B cell (primary cell): Measurements from ENCODE around the gene TENT5C. TPM values are rescaled to one million over a fixed set of nuclear protein-coding genes. Genes with fewer than 3 reads are reported as not detected.

ENCODE experiments used
- ATAC-seq: fragments of 200-7000 bp; cut with Tn5 transposase; one replicate; pipeline ENCODE4 v1.10.0; 2021; ENCODE audit warnings: low read depth, mild to moderate bottlenecking, moderate number of reproducible peaks, moderate library complexity
- CTCF ChIA-PET: fragments of 350-600 bp; sonication (Branson Sonifier 250); formaldehyde crosslinking; loops from one replicate; lab custom pipeline; 2021; ENCODE audit warnings: antibody characterized with exemption, inconsistent platforms; lab: Charles Lee
- POLR2A ChIA-PET: fragments of 350-600 bp; sonication (Branson Sonifier 250); formaldehyde crosslinking; loops from one replicate; lab custom pipeline; 2021; ENCODE audit warnings: antibody characterized with exemption; lab: Charles Lee
- DNase-seq: peaks from one replicate; pipeline ENCODE4 v3.0.0; 2013
- H2AFZ ChIP-seq: 2 replicates; pipeline ENCODE4 v1.6.1; 2012; ENCODE audit warnings: mild to moderate bottlenecking, low read depth, low read length; ENCODE audit not compliant: insufficient read depth, poor library complexity, severe bottlenecking
- H3K27ac ChIP-seq, 2 donors: 1 replicate in 1 of 2; 2 replicates in 1 of 2; pipeline ENCODE4 v1.5.1; 2012 to 2013; ENCODE audit warnings: low read length in 2 of 2, mild to moderate bottlenecking in 2 of 2, moderate library complexity in 1 of 2
- H3K27me3 ChIP-seq, 4 experiments: fragments of 200-600 bp in 1 of 4; sonication (generic) in 1 of 4; replicated peaks in 1 of 4; 1 replicate in 2 of 4; 2 replicates in 2 of 4; pipeline versions ENCODE4 v1.6.1 to v1.7.0; 2013 to 2016; ENCODE audit warnings: low read length in 3 of 4, mild to moderate bottlenecking in 2 of 4, mixed read lengths in 1 of 4, moderate library complexity in 1 of 4; ENCODE audit not compliant: insufficient read depth in 4 of 4, control insufficient read depth in 3 of 4; ENCODE audit errors: control extremely low read depth in 1 of 4
- H3K36me3 ChIP-seq, 2 experiments: replicated peaks in 1 of 2; 1 replicate in 1 of 2; 2 replicates in 1 of 2; pipeline versions ENCODE4 v1.6.1 to v1.7.1; 2013; ENCODE audit warnings: low read length in 1 of 2; ENCODE audit not compliant: insufficient read depth in 2 of 2, control insufficient read depth in 1 of 2; ENCODE audit errors: control extremely low read depth in 1 of 2, extremely low read depth in 1 of 2
- H3K4me1 ChIP-seq, 2 donors: fragments of 200-600 bp in 1 of 2; sonication (generic) in 1 of 2; 1 replicate in 1 of 2; 2 replicates in 1 of 2; pipeline versions ENCODE4 v1.5.1 to v1.6.1; 2013 to 2017; ENCODE audit warnings: low read length in 2 of 2; ENCODE audit not compliant: control insufficient read depth in 2 of 2, insufficient read depth in 2 of 2
- H3K4me2 ChIP-seq: replicated peaks from 2 replicates; pipeline ENCODE3; 2012; ENCODE audit warnings: mild to moderate bottlenecking, low read depth, low read length; ENCODE audit not compliant: poor library complexity, severe bottlenecking
- H3K4me3 ChIP-seq, 5 experiments: fragments of 200-600 bp in 1 of 5; sonication (generic) in 1 of 5; 1 replicate in 3 of 5; 2 replicates in 2 of 5; pipeline versions ENCODE4 v1.5.1 to v1.7.0; 2011 to 2016; ENCODE audit warnings: low read length in 4 of 5, mild to moderate bottlenecking in 4 of 5, low read depth in 2 of 5, control low read depth in 1 of 5, moderate library complexity in 1 of 5; ENCODE audit not compliant: insufficient read depth in 1 of 5; ENCODE audit errors: control extremely low read depth in 1 of 5, extremely low read depth in 1 of 5
- H3K79me2 ChIP-seq: fragments of 200-600 bp; sonication (generic); one replicate; pipeline ENCODE4 v1.6.0; 2016; ENCODE audit warnings: low read length; ENCODE audit not compliant: control insufficient read depth, insufficient read depth
- H3K9ac ChIP-seq: fragments of 200-600 bp; sonication (generic); 2 replicates; pipeline ENCODE4 v1.6.1; 2017; ENCODE audit warnings: mild to moderate bottlenecking, low read length, moderate library complexity
- H3K9me3 ChIP-seq, 3 donors: one replicate each; pipeline versions ENCODE4 v1.6.1 to v1.7.1; 2013; ENCODE audit warnings: low read length in 2 of 3; ENCODE audit not compliant: control insufficient read depth in 2 of 3, insufficient read depth in 1 of 3; ENCODE audit errors: control extremely low read depth in 1 of 3
- H4K20me1 ChIP-seq: 2 replicates; pipeline ENCODE4 v1.6.0; 2012; ENCODE audit warnings: mild to moderate bottlenecking, low read length; ENCODE audit not compliant: insufficient read depth, control insufficient read depth, poor library complexity, severe bottlenecking
- H3K27ac Mint-ChIP-seq: one replicate; pipeline ENCODE4 v1.8.0; 2021; ENCODE audit warnings: mixed read lengths
- H3K27me3 Mint-ChIP-seq: one replicate; pipeline ENCODE4 v1.8.0; 2021; ENCODE audit warnings: mixed read lengths
- H3K4me1 Mint-ChIP-seq: one replicate; pipeline ENCODE4 v1.8.0; 2021; ENCODE audit warnings: mixed read lengths
- H3K4me3 Mint-ChIP-seq: one replicate; pipeline ENCODE4 v1.8.0; 2021; ENCODE audit warnings: mixed read lengths
- H3K9me3 Mint-ChIP-seq: one replicate; pipeline ENCODE4 v1.8.0; 2022; ENCODE audit warnings: mixed read lengths; ENCODE audit not compliant: insufficient read depth
- CTCF ChIP-seq: fragments of 200-600 bp; IDR thresholded peaks from one replicate; pipeline ENCODE4 v1.8.0; 2022; ENCODE audit warnings: antibody characterized with exemption, mild to moderate bottlenecking
- EZH2 ChIP-seq: IDR thresholded peaks from 2 replicates; pipeline ENCODE4 v1.6.1; 2012; ENCODE audit warnings: borderline replicate concordance, low read depth, mild to moderate bottlenecking, moderate library complexity, low read length; ENCODE audit not compliant: insufficient read depth, poor library complexity, severe bottlenecking
- WGBS: methylation state at CpG from one replicate; pipeline ENCODE4 v1.1.5; 2013; ENCODE audit warnings: missing lambda C conversion rate; ENCODE audit not compliant: insufficient coverage; 5-methylcytosine and 5-hydroxymethylcytosine counted together
- intact Hi-C: fragments of 100-400 bp; cut with micrococcal nuclease; formaldehyde crosslinking; loops from one replicate; pipeline ENCODE4 v1.10.0; 2022
- polyA plus RNA-seq: library from polyadenylated mRNA; depleted of rRNA; stranded (reverse); fragments of >200 nt; gene quantifications from 2 replicates; pipeline ENCODE4 v1.2.3, GENCODE V29; 2012
- total RNA-seq, 2 donors: library from RNA; stranded (reverse); fragments of 120-200 nt in 1 of 2; gene quantifications; 1 replicate in 1 of 2; 2 replicates in 1 of 2; pipeline versions ENCODE4 v1.2.3 to v1.2.4, GENCODE V29; 2013 to 2022

Gene TENT5C
- total and polyA plus RNA-seq, 2 donors (not counting 1 experiment from before 2014, with no cell fraction given) = 65.4 to 112 TPM

GRCh38 chr1:117641536-117641935, 35.7 kb downstream of the TENT5C start:
- intact Hi-C loops = no loop called here
- no peak for TF ChIP-seq CTCF
- TF ChIP-seq EZH2 = no peak
- no peaks in the 10 kb centered on the region for H3K36me3 ChIP-seq
- POLR2A ChIA-PET = interaction anchor here (0.5 kb wide), 1 partner anchor 25 kb away, joined by 4 read pairs; no protein-coding TSS in a partner anchor
- CTCF ChIA-PET = interaction anchor here (1.1 to 6.5 kb wide), 4 partner anchors 9 to 33 kb away, joined by 3 to 38 read pairs (median 3); no protein-coding TSS in a partner anchor
- H3K9ac ChIP-seq = no peak overlapping the region
- Mint-ChIP-seq H3K4me3 (no peak overlapping the region), H3K27me3 (no peaks in the 10 kb centered on the region), H3K9me3 (no peaks in the 10 kb centered on the region), H3K4me1 (peaks cover 28% of the 10 kb centered on the region), H3K27ac (no peak overlapping the region)
- no peak for ATAC-seq
- H3K27me3 ChIP-seq = no peaks in the 10 kb centered on the region
- no peak overlapping the region for H2AFZ ChIP-seq
- DNase-seq = no peak
- H3K9me3 ChIP-seq = no peaks in the 10 kb centered on the region
- no peak overlapping the region for H3K4me3 ChIP-seq
- H3K4me2 ChIP-seq = no peak overlapping the region
- no peak overlapping the region for H3K27ac ChIP-seq
- H4K20me1 ChIP-seq = no peaks in the 10 kb centered on the region
- H3K4me1 ChIP-seq = peaks cover 54 to 58% of the 10 kb centered on the region in 2 donors
- H3K79me2 ChIP-seq = peaks cover 21% of the 10 kb centered on the region
- 100% methylated on average over 2 of the region's 3 CpGs for WGBS

GRCh38 chr1:117642963-117643362, 37.1 kb downstream of the TENT5C start:
- no peak overlapping the region for H2AFZ ChIP-seq
- ATAC-seq = no peak
- no peaks in the 10 kb centered on the region for H4K20me1 ChIP-seq
- Mint-ChIP-seq H3K27me3 (no peaks in the 10 kb centered on the region), H3K4me1 (peaks cover 19% of the 10 kb centered on the region), H3K4me3 (no peak overlapping the region), H3K9me3 (no peaks in the 10 kb centered on the region), H3K27ac (no peak overlapping the region)
- no peak for DNase-seq
- no peaks in the 10 kb centered on the region for H3K36me3 ChIP-seq
- H3K79me2 ChIP-seq = peaks cover 23% of the 10 kb centered on the region
- no peak overlapping the region for H3K9ac ChIP-seq
- peak overlapping the region; percentile 26 for H3K4me2 ChIP-seq
- POLR2A ChIA-PET = interaction anchor here (1.3 to 1.8 kb wide), 2 partner anchors 11 to 36 kb away, joined by 3 to 4 read pairs; no protein-coding TSS in a partner anchor
- WGBS = 50% methylated on average over 1 of the region's 4 CpGs
- CTCF ChIA-PET = interaction anchor here (1.3 to 2.4 kb wide), 4 partner anchors 8 to 35 kb away, joined by 4 to 15 read pairs (median 5); no protein-coding TSS in a partner anchor
- H3K9me3 ChIP-seq = peaks cover 0 to 3% (median 0%) of the 10 kb centered on the region in 3 donors
- no peaks in the 10 kb centered on the region for H3K27me3 ChIP-seq
- TF ChIP-seq CTCF = no peak
- TF ChIP-seq EZH2 = no peak
- intact Hi-C loops = no loop called here
- no peak overlapping the region for H3K27ac ChIP-seq
- H3K4me3 ChIP-seq = no peak overlapping the region
- H3K4me1 ChIP-seq = peaks cover 40 to 44% of the 10 kb centered on the region in 2 donors
